HCT116 (cell line): ENCODE measurements around the gene VPS45.

Source experiments
- CTCF ChIP-seq, 3 experiments: fragments of 200-600 bp in 1 of 3; sonication (generic) in 1 of 3; IDR thresholded peaks in 2 of 3; conservative IDR thresholded peaks in 1 of 3; 2 replicates each; pipeline ENCODE4 v1.5.1; 2012 to 2017; ENCODE audit warnings: low read depth in 2 of 3, low read length in 2 of 3, antibody characterized with exemption in 1 of 3, borderline replicate concordance in 1 of 3, control low read depth in 1 of 3, mild to moderate bottlenecking in 1 of 3, mixed read lengths in 1 of 3, mixed run types in 1 of 3, moderate library complexity in 1 of 3; ENCODE audit not compliant: insufficient read depth in 1 of 3
- EZH2 ChIP-seq: fragments of 200-600 bp; sonication (generic); IDR thresholded peaks from 2 replicates; pipeline ENCODE4 v1.6.1; 2017; ENCODE audit warnings: antibody characterized with exemption, mixed run types
- EZH2phosphoT487 ChIP-seq: fragments of 200-600 bp; IDR thresholded peaks from 2 replicates; pipeline ENCODE4 v1.6.1; 2018; ENCODE audit warnings: antibody characterized with exemption, borderline replicate concordance
- ZNF274 ChIP-seq: fragments of 200-500 bp; sonication (Bioruptor generic); IDR thresholded peaks from 2 replicates; pipeline ENCODE4 v1.6.1; 2014; ENCODE audit warnings: mild to moderate bottlenecking, low read depth, low read length, inconsistent platforms

DNA sequence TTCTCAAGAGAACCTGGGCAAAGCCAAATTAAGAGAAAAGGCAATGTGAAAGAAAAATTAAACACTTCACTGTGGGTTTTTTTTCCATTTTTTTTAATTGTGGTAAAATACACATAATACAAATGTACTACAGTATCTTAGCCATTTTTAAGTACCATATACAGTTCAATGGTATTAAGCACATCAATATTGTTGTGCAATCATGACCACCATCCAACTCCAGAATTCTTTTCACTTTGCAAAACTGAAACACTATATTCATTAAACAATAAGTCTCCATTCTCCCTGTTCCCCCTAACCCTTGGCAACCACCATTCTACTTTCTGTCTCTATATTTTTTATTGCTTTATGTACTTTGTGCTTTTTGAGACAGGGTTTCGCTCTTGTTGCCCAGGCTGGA, 39.3 kb upstream of the VPS45 start:
- TF ChIP-seq EZH2phosphoT487 (no peak), ZNF274 (no peak), CTCF (IDR thresholded peaks at IDR 0.05 in 2 of 3, conservative IDR thresholded peaks at IDR 0.05 in 1 of 3; ENCODE audit: borderline replicate concordance in 1 of 3, insufficient read depth in 1 of 3, low read depth in 2 of 3, low read length in 2 of 3) (no peak), EZH2 (no peak)
